ENCODE data around the gene KANSL1. TPM values are rescaled to one million over a fixed set of nuclear protein-coding genes. Genes with fewer than 3 reads are reported as not detected.

KANSL1 gene
- total and polyA plus RNA-seq, 8 donors: 24.6 to 86.6 (median 48.2) TPM

DNA sequence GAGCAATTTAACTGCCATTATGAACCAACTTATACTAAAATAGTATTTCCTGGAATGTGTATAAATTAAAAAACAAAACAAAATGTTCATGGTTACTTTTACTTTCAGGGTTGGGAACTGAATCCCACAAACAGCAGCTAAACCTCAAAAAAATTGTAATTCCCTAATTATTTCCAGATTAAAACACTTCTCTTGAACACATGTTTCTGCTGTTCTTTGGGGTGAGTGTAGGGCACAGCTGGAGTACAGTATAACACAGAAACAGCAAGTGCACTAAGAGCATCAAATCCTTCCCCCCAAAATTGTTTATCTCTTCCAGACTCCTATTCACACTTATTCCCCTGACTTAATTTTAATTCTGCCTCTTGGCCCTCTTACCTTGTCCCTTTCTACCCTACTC, 56.4 kb downstream of the KANSL1 start:
- intact Hi-C loops (cut with DNase I): no loop called here
- H3K4me1 ChIP-seq: peaks cover 14 to 60% (median 26%) of the 10 kb centered on the region in 3 donors
- DNase-seq (no peak), FAIRE-seq (no peak), ATAC-seq (no peak)
- no peaks in the 10 kb centered on the region for H3K9me3 ChIP-seq
- no peak for TF ChIP-seq CTCF (IDR thresholded peaks at IDR 0.05)
- H3K36me3 ChIP-seq: no peaks in the 10 kb centered on the region
- no peak overlapping the region for H3K4me3 ChIP-seq
- H3K27me3 ChIP-seq: no peaks in the 10 kb centered on the region
- no peak overlapping the region for H3K27ac ChIP-seq

DNA sequence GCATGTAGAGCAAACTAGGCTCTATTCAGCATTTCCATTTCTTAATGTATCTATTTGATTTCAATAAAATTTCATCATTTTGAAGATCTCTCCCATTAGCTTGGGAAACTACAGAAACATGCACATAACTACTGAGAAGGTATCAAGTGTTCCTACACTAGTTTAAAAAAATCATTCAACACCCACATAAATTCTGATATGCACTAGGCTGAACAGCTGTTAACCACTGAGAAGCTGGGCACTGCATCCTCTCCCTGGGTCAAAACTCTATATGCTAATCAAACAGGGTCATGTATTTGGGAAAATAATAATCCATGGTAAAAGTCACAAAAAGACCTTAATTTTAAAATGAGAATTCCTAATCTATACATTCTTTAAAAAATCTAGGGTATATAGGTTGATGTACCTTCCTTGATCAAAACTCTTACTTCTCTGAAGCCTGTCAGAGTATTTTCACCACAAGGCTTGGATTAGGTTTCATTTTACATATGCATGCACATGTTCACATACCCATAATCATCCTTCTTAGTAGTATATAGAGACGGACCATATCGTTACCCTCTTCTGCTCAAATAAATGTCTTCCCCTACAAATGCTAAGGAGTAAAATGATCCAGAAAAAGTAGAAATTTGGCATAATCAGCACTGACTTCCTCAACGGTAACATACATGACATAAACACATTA, 57.2 kb downstream of the KANSL1 start:
- no peak overlapping the region for H3K27ac ChIP-seq
- 72 to 74% methylated on average over 3 of the region's 3 CpGs for WGBS, 2 donors
- no peak for TF ChIP-seq CTCF (IDR thresholded peaks at IDR 0.05)
- no peaks in the 10 kb centered on the region for H3K27me3 ChIP-seq
- H3K36me3 ChIP-seq: no peaks in the 10 kb centered on the region
- H3K4me3 ChIP-seq: no peak overlapping the region
- FAIRE-seq: no peak
- ATAC-seq: no peak
- DNase-seq: no peak
- peaks cover 15 to 52% (median 27%) of the 10 kb centered on the region in 3 donors for H3K4me1 ChIP-seq
- no peaks in the 10 kb centered on the region for H3K9me3 ChIP-seq
- intact Hi-C loops (cut with DNase I): no loop called here

GRCh38 chr17:46135126-46135812, 58.0 kb downstream of the KANSL1 start:
- H3K4me3 ChIP-seq: no peak overlapping the region
- no peak for TF ChIP-seq CTCF (IDR thresholded peaks at IDR 0.05)
- no peaks in the 10 kb centered on the region for H3K9me3 ChIP-seq
- intact Hi-C loops (cut with DNase I): no loop called here
- H3K27me3 ChIP-seq: no peaks in the 10 kb centered on the region
- H3K4me1 ChIP-seq: peaks cover 21 to 51% (median 33%) of the 10 kb centered on the region in 3 donors
- no peak for ATAC-seq
- WGBS, 2 donors: 88 to 90% methylated on average over 4 of the region's 4 CpGs
- no peak for DNase-seq
- no peaks in the 10 kb centered on the region for H3K36me3 ChIP-seq
- no peak overlapping the region for H3K27ac ChIP-seq
- FAIRE-seq: no peak

GRCh38 chr17:46129302-46129701, 63.9 kb downstream of the KANSL1 start:
- Histone ChIP-seq H3K27ac (no peak overlapping the region), H3K9me3 (no peaks in the 10 kb centered on the region), H3K36me3 (no peaks in the 10 kb centered on the region), H3K4me1 (peaks cover 21 to 56% (median 48%) of the 10 kb centered on the region in 3 donors), H3K27me3 (no peaks in the 10 kb centered on the region), H3K4me3 (no peak overlapping the region)
- DNase-seq (no peak), FAIRE-seq (no peak), ATAC-seq (no peak)
- 12 to 18% methylated on average over 2 of the region's 2 CpGs for WGBS, 2 donors
- intact Hi-C loops (cut with DNase I): loop anchor here in 1 of 3 donors (10.0 kb wide), 1 partner anchor 75 kb away; no protein-coding TSS in a partner anchor
- no peak for TF ChIP-seq CTCF (IDR thresholded peaks at IDR 0.05)

DNA sequence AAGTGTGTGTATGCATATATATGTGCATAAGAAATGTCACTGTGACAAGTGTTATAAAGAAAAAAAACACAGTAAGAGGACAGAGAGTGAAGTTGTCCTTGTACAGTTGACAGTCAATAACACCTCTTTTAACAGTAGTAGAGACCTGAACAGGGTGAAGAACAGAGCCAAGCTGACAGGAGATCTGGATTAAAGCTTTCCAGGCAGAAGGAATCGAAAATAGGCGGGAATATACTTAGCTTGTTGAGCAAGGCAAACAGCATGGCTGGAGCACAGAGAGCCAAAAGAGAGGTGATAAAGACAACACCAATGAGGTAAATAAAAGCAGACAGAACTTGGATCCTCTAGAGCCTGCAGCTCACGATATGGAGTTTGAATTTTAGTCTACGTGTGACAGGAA, 64.8 kb downstream of the KANSL1 start:
- FAIRE-seq (no peak), ATAC-seq (peak in 2 of 4 donors; percentile 4 to 13), DNase-seq (no peak)
- Histone ChIP-seq H3K36me3 (no peaks in the 10 kb centered on the region), H3K4me1 (peaks cover 22 to 56% (median 51%) of the 10 kb centered on the region in 3 donors), H3K27me3 (no peaks in the 10 kb centered on the region), H3K9me3 (no peaks in the 10 kb centered on the region), H3K27ac (peak overlapping the region in 1 of 4 donors; percentile 1), H3K4me3 (no peak overlapping the region)
- TF ChIP-seq CTCF (IDR thresholded peaks at IDR 0.05): no peak
- WGBS, 2 donors: 38 to 42% methylated on average over 4 of the region's 4 CpGs
- intact Hi-C loops (cut with DNase I): loop anchor here in 1 of 3 donors (10.0 kb wide), 1 partner anchor 74 kb away; no protein-coding TSS in a partner anchor

Data from pancreas (tissue), 10 donors.